Measurements from ENCODE around the gene CDHR3. TPM values are rescaled to one million over a fixed set of nuclear protein-coding genes. Genes with fewer than 3 reads are reported as not detected.

Gene CDHR3
- total and polyA plus RNA-seq, 9 of the 15 experiments (the other 6 are each of a cell fraction or from before 2014, with no cell fraction given): 0.03 to 0.66 (median 0.24) TPM; not detected in 1

GRCh38 chr7:106071999-106072714, 109.1 kb downstream of the CDHR3 start (continued):
- TF ChIP-seq ZBTB7A (IDR thresholded peaks at IDR 0.05; ENCODE audit: borderline replicate concordance, control insufficient read depth, low read depth, low read length): no peak
- peak; percentile 74 for TF ChIP-seq RNF2 (IDR thresholded peaks at IDR 0.05)
- peak; percentile 89 for TF ChIP-seq ZNF197 (CRISPR knock-in tag; IDR thresholded peaks at IDR 0.05; ENCODE audit: low read depth)
- TF ChIP-seq KDM1A (IDR thresholded peaks at IDR 0.05): peak; percentile 93 to 96
- no peak for TF ChIP-seq E2F6 (IDR thresholded peaks at IDR 0.05; ENCODE audit: borderline replicate concordance in 1 of 2, extremely low read depth in 1 of 2, insufficient read depth in 1 of 2, insufficient read length in 1 of 2, low read depth in 1 of 2, low read length in 1 of 2, poor library complexity in 1 of 2, severe bottlenecking in 1 of 2)
- TF ChIP-seq CC2D1A (IDR thresholded peaks at IDR 0.05): peak; percentile 100
- peak; percentile 97 for TF ChIP-seq CBFA2T3 (IDR thresholded peaks at IDR 0.05)
- TF ChIP-seq ARNT (IDR thresholded peaks at IDR 0.05): peak; percentile 87 to 96; a peak in 3 of 4 replicates
- TF ChIP-seq GATAD2A (IDR thresholded peaks at IDR 0.05): peak; percentile 15; the same call in 1 of the 2 replicates
- 0 out of 2 replicates have a peak, but pooled peaks have one; percentile 36 for TF ChIP-seq XRCC5 (IDR thresholded peaks at IDR 0.05; ENCODE audit: low read depth, low read length)
- no peak for TF ChIP-seq DEAF1 (CRISPR knock-in tag; IDR thresholded peaks at IDR 0.05)
- peak; percentile 82; the same call in 1 of the 2 replicates for TF ChIP-seq TARDBP (IDR thresholded peaks at IDR 0.05)
- TF ChIP-seq ZFP1 (CRISPR knock-in tag; IDR thresholded peaks at IDR 0.05): no peak
- peak; percentile 92 for TF ChIP-seq ELF4 (CRISPR knock-in tag; IDR thresholded peaks at IDR 0.05)
- peak; percentile 86 for TF ChIP-seq FOXA1 (IDR thresholded peaks at IDR 0.05; ENCODE audit: borderline replicate concordance)
- TF ChIP-seq HEY1 (CRISPR knock-in tag; IDR thresholded peaks at IDR 0.05; ENCODE audit: borderline replicate concordance): peak; percentile 81; the same call in 1 of the 2 replicates
- peak; percentile 95 for TF ChIP-seq ZNF175 (CRISPR knock-in tag; IDR thresholded peaks at IDR 0.05; ENCODE audit: low read depth)
- no peak for TF ChIP-seq MCM3 (IDR thresholded peaks at IDR 0.05)
- TF ChIP-seq ATF1 (CRISPR knock-in tag; IDR thresholded peaks at IDR 0.05): no peak
- TF ChIP-seq ATF1 (tag; IDR thresholded peaks at IDR 0.05): peak; percentile 67
- TF ChIP-seq FOXA3 (CRISPR knock-in tag; conservative IDR thresholded peaks at IDR 0.05 in 1 of 2, IDR thresholded peaks at IDR 0.05 in 1 of 2): peak; percentile 98 to 100
- TF ChIP-seq ZBTB33 (CRISPR knock-in tag; IDR thresholded peaks at IDR 0.05): no peak
- peak; percentile 42 for TF ChIP-seq ZFP36 (IDR thresholded peaks at IDR 0.05; ENCODE audit: low read depth, low read length, partially characterized antibody)
- peak; percentile 100 for TF ChIP-seq MEIS2 (IDR thresholded peaks at IDR 0.05; ENCODE audit: partially characterized antibody)
- TF ChIP-seq ERF (CRISPR knock-in tag; IDR thresholded peaks at IDR 0.05): no peak

All from K562 (cell line).